Cardiac fibroblast (primary cell): ENCODE results near the gene CENPP.

Source experiments
- DNase-seq, 2 donors: peaks; one replicate each; pipeline versions ENCODE4 v3.0.0 to v3.0.0-alpha.2; 2010; ENCODE audit warnings: low read depth in 2 of 2
- H3K4me3 ChIP-seq, 2 donors: replicated peaks in 1 of 2; 1 replicate in 1 of 2; 2 replicates in 1 of 2; pipeline ENCODE4 v1.5.1; 2011; ENCODE audit warnings: low read depth in 2 of 2, low read length in 2 of 2, mild to moderate bottlenecking in 2 of 2, moderate library complexity in 1 of 2
- TF ChIP-seq, protein P1 (sequence below): IDR thresholded peaks from one replicate; pipeline ENCODE4 v1.5.1; 2011; ENCODE audit warnings: low read depth, mild to moderate bottlenecking, low read length, inconsistent platforms

The CENPP gene

DNA sequence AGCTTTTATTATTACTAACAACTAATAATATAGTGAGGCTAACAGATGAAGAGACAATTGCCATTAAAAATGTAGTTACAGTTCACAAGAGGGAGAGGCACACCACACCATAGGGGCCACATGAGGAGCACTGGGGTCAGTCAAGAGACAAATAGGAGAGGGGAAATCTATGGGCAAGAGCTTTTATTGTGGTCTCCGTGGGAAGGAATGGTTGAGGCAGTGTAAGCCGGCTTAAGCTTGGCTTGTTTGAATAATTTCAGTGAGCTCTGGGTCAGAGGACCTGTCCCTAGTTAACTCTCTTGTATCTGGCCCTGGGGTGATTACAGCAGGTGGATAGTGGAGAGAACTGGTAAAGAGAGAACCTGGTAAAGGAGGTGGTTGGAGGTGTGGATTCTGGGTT is 43.3 kb downstream of the CENPP start:
- TF ChIP-seq, protein P1, sequence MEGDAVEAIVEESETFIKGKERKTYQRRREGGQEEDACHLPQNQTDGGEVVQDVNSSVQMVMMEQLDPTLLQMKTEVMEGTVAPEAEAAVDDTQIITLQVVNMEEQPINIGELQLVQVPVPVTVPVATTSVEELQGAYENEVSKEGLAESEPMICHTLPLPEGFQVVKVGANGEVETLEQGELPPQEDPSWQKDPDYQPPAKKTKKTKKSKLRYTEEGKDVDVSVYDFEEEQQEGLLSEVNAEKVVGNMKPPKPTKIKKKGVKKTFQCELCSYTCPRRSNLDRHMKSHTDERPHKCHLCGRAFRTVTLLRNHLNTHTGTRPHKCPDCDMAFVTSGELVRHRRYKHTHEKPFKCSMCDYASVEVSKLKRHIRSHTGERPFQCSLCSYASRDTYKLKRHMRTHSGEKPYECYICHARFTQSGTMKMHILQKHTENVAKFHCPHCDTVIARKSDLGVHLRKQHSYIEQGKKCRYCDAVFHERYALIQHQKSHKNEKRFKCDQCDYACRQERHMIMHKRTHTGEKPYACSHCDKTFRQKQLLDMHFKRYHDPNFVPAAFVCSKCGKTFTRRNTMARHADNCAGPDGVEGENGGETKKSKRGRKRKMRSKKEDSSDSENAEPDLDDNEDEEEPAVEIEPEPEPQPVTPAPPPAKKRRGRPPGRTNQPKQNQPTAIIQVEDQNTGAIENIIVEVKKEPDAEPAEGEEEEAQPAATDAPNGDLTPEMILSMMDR = no peak
- DNase-seq = no peak
- no peak overlapping the region for H3K4me3 ChIP-seq

GRCh38 chr9:92373167-92373566 is 47.4 kb downstream of the CENPP start:
- no peak overlapping the region for H3K4me3 ChIP-seq
- DNase-seq = no peak
- TF ChIP-seq, protein P1 = no peak

DNA sequence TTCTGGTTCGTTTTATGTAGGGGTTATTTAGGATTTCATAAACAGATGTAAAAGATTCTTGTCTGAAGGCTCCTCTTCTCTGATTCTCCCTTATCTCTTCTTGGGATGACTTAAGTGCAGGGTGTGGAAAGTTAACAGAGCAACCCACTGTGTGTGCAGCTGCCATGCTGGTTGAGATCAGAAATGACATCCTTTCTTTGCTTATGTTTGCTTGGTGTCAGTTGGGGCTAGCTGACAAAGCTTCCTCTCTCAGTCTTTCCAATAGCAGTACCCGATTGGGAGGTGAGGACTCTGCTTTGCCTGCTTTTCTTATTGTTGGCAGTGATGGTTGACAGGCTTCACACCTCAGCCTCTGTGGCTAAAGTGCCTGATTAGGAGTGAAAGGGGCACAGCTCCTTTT is 52.1 kb downstream of the CENPP start:
- H3K4me3 ChIP-seq = no peak overlapping the region
- TF ChIP-seq, protein P1 = no peak
- DNase-seq = no peak

DNA sequence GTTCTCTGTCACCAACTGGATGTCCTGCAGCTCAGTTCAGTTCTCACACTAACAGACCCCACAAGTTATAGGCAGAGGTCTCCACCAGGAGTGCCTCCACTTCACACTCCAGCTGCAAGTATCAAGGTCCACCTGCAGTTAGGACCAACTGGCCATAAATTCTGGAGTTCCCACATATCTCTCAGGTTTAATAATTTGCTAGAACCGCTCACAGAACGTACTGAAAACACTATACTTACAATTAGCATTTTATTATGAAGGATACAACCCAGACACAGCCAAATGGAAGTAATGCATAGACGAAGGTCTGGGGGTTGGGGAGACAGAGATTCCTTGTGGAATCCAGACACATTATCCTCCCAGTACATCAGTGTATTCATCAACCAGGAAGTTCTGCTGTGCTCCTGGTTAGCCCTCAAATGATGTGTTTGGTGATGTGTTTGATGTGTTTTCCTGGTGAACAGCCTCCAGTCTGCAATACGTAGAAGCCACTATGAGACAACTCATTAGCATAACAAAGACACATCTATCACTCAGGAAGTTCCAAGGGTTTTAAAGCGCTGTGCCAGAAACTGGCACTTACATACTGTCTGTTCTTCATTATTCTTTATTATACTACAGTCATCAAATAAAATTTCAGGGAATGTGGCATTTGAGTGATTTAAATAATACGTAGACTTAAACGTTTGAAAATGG is 53.3 kb downstream of the CENPP start:
- TF ChIP-seq, protein P1 = no peak
- no peak overlapping the region for H3K4me3 ChIP-seq
- peak in 1 of 2 donors; percentile 17 for DNase-seq

DNA sequence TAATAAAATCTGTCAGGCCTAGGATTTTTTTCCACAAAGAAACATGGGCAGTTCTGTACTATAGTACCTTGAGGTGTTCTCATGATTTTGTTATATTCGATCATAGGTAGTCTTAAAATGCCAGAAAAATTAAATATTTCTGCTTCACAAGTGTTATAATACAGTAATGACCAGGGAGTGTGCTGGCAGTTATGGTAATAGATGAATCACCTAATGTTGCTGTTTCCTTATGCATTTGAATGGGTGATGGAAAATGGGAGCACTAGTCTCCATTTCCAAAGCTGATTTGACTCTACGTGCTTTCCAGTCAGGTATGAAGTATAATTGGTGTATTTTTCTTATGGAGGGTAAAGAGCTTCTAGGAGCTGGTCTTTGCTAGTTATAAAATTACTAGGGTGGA is 54.9 kb downstream of the CENPP start:
- TF ChIP-seq, protein P1 = no peak
- H3K4me3 ChIP-seq = no peak overlapping the region
- no peak for DNase-seq

GRCh38 chr9:92381775-92382174 is 56.0 kb downstream of the CENPP start:
- no peak for DNase-seq
- no peak overlapping the region for H3K4me3 ChIP-seq
- TF ChIP-seq, protein P1 = no peak

GRCh38 chr9:92384375-92384774 is 58.6 kb downstream of the CENPP start:
- peak in 1 of 2 donors; percentile 58 for DNase-seq
- TF ChIP-seq, protein P1 = no peak
- no peak overlapping the region for H3K4me3 ChIP-seq
